ENCODE measurements around the gene NOS3. TPM values are rescaled to one million over a fixed set of nuclear protein-coding genes. Genes with fewer than 3 reads are reported as not detected.

The NOS3 gene
- total RNA-seq, 2 experiments from 2014 or later: 21.6 to 22.3 TPM

DNA sequence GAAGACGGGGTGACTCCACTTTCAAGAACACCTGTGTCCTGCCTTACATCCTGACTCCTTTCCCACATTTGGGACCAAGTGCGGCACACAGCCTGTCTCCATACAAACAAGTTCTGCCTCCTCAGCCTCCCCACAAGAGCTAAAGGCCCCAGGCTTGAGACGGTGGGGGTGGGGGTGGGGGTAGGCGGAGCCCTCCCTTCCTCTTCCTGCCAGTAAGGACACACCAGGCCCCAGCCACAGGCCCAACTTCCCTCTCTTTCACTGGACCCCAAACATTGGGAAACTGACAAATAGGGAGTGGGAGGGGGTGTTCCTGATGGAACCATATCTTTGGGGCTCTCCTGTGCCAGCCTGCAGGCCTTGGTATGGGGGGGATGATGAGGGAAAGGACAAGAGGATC is 62.3 kb downstream of the NOS3 start:
- H3K36me3 Mint-ChIP-seq (ENCODE audit: low read depth): peaks cover 4% of the 10 kb centered on the region
- no peak overlapping the region for H3K27ac Mint-ChIP-seq
- ChIA-PET CTCF (interaction anchor here (0.7 to 1.1 kb wide), 3 partner anchors 16 to 28 kb away, joined by 3 to 4 read pairs (median 3); partner anchors contain the start of genes ABCB8 and FASTK), POLR2A (no interaction called here)
- H3K4me1 Mint-ChIP-seq: peaks cover 32% of the 10 kb centered on the region
- H3K4me3 Mint-ChIP-seq: no peak overlapping the region
- no peak for DNase-seq
- peaks cover 8% of the 10 kb centered on the region for H3K27me3 Mint-ChIP-seq
- no peaks in the 10 kb centered on the region for H3K9me3 Mint-ChIP-seq

DNA sequence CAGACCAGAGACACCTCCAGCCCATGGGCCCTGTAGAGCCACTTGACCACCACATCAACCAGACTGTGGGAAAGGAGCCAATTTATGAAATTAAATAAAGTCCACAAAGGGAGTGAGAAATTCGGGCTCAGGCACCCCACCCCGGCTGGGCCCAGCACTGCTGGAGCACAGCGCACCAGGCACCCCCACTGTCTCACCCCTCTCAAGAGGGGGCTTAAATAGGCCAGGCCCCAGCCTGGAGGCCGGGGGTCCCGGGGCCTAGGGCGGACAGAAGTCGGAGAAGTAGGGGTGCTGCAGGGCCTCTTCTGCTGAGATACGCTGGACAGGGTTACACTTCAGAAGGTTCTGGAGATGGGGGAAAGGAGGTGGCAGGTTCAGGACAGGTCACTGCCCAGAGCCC is 62.9 kb downstream of the NOS3 start:
- peaks cover 8% of the 10 kb centered on the region for H3K27me3 Mint-ChIP-seq
- no peak for DNase-seq
- peaks cover 4% of the 10 kb centered on the region for H3K36me3 Mint-ChIP-seq (ENCODE audit: low read depth)
- no peaks in the 10 kb centered on the region for H3K9me3 Mint-ChIP-seq
- no peak overlapping the region for H3K27ac Mint-ChIP-seq
- H3K4me3 Mint-ChIP-seq: no peak overlapping the region
- ChIA-PET CTCF (no interaction called here), POLR2A (no interaction called here)
- peaks cover 37% of the 10 kb centered on the region for H3K4me1 Mint-ChIP-seq

DNA sequence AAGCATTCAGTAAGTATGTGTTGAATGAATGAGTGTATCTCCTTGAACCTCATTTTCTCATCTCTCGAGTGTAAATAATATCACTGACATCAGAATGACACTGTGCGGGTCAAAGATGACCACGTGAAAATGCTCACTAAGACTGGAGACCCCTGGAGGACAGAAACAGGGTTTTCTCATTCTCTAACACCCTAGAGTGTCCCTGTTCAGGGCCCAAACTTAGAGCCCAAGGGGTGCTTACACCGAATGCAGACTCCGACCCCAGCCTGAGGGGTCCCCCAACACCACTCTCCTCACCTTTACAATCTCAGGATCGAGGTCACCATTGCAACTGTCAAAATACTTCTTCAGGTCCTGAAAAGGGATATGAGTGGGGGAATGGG is 65.5 kb downstream of the NOS3 start:
- POLR2A ChIA-PET: no interaction called here
- H3K27me3 Mint-ChIP-seq: no peaks in the 10 kb centered on the region
- no peak overlapping the region for H3K27ac Mint-ChIP-seq
- no peaks in the 10 kb centered on the region for H3K9me3 Mint-ChIP-seq
- peaks cover 46% of the 10 kb centered on the region for H3K4me1 Mint-ChIP-seq
- H3K36me3 Mint-ChIP-seq (ENCODE audit: low read depth): peaks cover 4% of the 10 kb centered on the region
- CTCF ChIA-PET: interaction anchor here (1.2 kb wide), 1 partner anchor 28 kb away, joined by 4 read pairs; the partner anchor contains the start of gene ABCB8
- no peak for DNase-seq
- peak overlapping the region; percentile 91 for H3K4me3 Mint-ChIP-seq

DNA sequence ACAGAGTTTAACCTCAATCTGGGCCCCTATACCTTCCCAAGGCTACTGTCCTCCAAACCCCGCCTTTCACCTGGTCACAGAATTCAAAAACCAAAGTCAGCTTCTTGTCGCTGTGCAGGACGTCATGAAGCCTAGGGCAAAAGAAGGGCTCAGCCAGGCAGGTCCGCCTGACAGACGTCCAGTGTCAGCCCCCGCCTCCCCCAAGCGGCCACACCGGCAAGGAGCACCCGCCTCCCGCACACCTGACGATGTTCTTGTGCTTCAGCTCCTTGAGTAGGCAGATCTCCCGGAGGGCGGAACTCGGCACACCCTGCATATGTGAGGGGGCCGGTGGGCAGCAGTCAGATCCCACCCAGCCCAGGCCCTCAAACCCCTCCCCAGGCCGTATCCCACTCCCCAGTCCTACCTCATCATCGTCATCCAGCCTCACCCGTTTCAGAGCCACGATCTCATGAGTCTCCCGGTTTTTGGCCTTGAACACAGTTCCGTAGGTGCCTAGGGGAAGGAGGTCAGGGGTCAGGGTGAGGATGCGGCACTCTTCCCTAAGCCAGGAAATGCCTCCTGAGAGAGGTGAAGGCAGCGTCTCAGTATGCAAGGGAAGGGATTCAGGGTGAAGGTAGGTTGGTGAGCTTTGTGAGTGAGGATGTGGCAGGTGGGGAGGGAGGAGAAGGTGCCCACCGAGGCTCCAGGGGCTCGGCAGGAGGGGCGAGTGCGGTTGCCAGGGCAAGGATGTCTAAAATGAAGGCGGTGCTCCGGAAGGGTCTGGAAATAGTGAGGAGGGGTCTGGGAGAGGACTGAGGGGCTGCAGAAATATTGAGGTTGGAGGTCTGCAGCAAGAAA is 66.1 kb downstream of the NOS3 start:
- Mint-ChIP-seq H3K27me3 (no peaks in the 10 kb centered on the region), H3K36me3 (ENCODE audit: low read depth) (peaks cover 4% of the 10 kb centered on the region), H3K27ac (peak overlapping the region; percentile 42), H3K9me3 (no peaks in the 10 kb centered on the region), H3K4me1 (peaks cover 53% of the 10 kb centered on the region), H3K4me3 (peak overlapping the region; percentile 91)
- POLR2A ChIA-PET: no interaction called here
- CTCF ChIA-PET: interaction anchor here (1.1 kb wide), 1 partner anchor 28 kb away, joined by 4 read pairs; the partner anchor contains the start of gene ABCB8
- no peak for DNase-seq

DNA sequence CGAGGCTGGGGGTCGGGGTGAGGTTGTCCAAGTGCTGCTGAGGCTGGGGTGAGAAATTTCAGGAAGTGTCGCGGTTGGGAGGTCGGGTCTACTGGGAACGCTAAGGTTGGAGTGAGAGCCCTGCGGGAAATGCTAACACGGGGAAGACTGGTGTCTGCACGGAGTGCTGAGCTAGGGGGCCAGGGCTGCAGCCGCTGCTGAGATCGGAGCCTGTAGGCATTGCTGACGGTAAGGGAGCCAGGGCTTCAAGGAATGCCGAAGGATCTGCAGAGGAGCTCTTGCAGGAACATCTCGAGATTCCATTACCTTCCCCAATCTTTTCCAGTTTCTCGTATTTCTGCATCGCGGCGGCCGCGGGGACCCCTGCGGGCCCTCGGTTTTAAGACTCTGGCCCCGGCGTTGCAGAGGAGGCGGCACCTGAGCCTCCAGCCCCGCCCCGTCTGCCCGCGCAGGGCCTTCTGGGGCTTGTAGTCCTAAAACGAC is 66.7 kb downstream of the NOS3 start, which contains the start of gene CDK5:
TSS of gene CDK5 (minus strand) at position 392 of the 483 bp plus-strand sequence. CDS start at position 343, 49 bp downstream.
- peak within 1 kb of the TSS; percentile 91 for H3K4me3 Mint-ChIP-seq
- H3K36me3 Mint-ChIP-seq (ENCODE audit: low read depth): peaks cover 3% of the 10 kb centered on the region
- POLR2A ChIA-PET: no interaction called here
- H3K4me1 Mint-ChIP-seq: peaks cover 53% of the 10 kb centered on the region
- H3K9me3 Mint-ChIP-seq: no peaks in the 10 kb centered on the region
- H3K27me3 Mint-ChIP-seq: no peaks in the 10 kb centered on the region
- H3K27ac Mint-ChIP-seq: peak within 1 kb of the TSS; percentile 95
- CTCF ChIA-PET: interaction anchor here (1.1 kb wide), 1 partner anchor 29 kb away, joined by 4 read pairs; the partner anchor contains the start of gene ABCB8
- no peak for DNase-seq

DNA sequence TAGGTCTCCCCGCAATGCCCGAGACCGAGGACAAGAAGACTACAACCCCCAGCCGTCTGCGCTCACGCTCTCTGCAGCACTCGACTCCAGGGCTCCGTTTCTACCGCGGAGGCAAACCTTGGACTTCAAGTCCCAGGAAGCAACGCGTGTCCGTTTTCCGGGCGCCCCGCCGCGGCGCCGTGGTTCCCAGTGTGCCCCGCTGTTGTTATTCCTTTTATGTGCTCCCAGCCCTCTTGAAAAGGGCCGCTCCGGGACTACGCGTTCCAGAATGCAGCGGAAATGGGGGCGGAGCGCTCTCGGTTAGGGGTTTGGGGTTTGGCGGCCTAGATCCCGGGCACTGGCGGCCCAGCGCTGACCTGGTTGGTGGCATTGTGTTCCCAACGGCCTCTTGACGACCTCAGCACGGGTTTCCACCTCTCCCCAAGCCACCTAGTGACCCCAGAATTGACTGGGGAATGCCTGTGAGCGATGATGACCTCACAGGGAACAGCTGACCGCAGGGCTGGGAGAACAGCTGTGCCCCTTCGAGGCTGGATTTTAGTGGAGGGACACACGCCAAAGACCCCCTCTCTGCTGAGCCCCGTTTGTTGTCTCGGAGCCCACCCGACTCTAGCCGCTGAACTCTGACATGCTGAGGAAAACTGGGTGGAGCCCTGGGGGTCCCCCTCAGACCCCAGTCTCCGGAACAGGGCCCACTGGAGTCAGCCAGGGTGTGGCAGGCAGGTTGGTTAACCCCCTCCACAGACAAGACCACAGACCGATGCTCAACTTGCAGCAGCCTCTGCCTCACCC is 67.4 kb downstream of the NOS3 start:
- Mint-ChIP-seq H3K27me3 (no peaks in the 10 kb centered on the region), H3K4me1 (peaks cover 47% of the 10 kb centered on the region), H3K36me3 (ENCODE audit: low read depth) (peaks cover 2% of the 10 kb centered on the region), H3K9me3 (no peaks in the 10 kb centered on the region), H3K4me3 (peak overlapping the region; percentile 91), H3K27ac (peak overlapping the region; percentile 95)
- ChIA-PET CTCF (interaction anchor here (0.8 to 1.7 kb wide), 8 partner anchors 9 to 44 kb away, joined by 3 to 6 read pairs (median 4); partner anchors contain the start of genes ABCB8 and FASTK), POLR2A (no interaction called here)
- DNase-seq: peak; percentile 99

DNA sequence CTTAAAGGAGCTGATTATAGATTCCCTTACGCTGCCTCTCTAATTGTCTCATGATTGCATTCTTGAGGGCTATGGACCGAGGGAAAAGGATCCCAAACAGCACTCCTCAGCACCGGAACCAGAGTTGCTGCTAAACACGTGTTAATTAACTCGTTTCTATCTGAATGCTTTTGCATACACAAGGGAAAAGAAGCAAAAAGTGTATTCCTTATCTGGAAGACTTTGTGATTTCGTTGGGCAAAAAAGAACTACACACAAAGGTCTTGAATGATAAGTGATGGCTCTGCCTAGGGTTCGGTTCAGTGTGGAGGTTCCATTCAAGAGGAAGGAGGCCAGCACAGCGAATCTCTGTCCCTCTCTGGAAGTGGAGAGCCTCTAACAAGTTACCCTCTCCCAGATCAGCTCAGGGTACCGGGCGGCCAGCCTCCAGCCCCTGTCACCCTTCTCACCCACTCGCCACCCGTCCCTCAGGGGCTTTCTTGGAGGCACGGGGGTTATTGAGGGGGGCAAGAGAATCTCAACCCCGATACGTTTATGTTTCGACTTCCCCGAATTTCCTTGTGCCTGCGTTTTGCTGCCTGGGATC is 68.1 kb downstream of the NOS3 start:
- ChIA-PET CTCF (interaction anchor here (0.8 to 1.7 kb wide), 7 partner anchors 8 to 45 kb away, joined by 3 to 6 read pairs (median 4); partner anchors contain the start of genes ABCB8 and FASTK), POLR2A (no interaction called here)
- Mint-ChIP-seq H3K27me3 (no peaks in the 10 kb centered on the region), H3K9me3 (no peaks in the 10 kb centered on the region), H3K36me3 (ENCODE audit: low read depth) (peaks cover 5% of the 10 kb centered on the region), H3K4me1 (peaks cover 42% of the 10 kb centered on the region), H3K27ac (peak overlapping the region; percentile 95), H3K4me3 (peak overlapping the region; percentile 91)
- no peak for DNase-seq

DNA sequence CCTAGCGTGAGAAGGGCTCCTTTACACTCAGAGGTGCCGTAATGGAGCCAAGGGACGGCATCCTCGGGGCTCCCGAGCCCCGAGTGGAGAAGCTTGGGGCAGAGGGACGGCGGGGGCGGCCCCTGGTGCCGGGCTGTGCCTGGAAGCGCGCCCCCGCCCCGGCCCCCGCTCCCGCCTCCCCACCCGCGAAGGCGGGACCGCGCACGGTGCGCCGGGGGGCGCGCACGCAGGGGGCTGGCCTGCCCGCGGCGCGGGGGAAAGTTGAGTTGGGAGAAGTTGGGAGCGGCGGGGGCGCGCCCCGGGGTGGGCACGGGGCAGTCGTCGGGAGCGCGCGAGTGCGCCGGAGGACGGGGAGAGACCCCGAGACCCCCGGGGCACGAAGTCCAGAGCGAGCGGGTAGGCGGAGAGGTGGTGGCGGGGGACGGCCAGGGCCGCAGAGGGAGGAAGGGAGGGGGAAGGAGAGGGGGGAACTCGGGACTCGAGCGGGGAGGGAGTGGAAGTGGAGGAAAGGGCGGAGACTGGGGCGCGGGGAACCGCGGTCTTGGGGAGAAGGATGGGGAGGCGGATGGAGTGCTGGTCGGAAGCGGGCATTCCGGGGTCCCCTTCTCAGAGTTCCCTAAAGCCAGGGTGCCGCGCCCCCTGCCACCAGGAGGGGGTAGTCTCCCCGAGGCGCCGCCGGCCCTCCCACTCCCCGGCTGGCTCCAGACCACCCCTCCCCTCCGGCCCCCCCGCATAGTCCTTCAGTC is 68.7 kb downstream of the NOS3 start, which contains the start of gene SLC4A2:
TSS of gene SLC4A2 (plus strand) at position 223 of the 746 bp plus-strand sequence. CDS start 2,399 bp downstream, outside the sequence.
- ChIA-PET CTCF (interaction anchor here (1.0 to 2.0 kb wide), 7 partner anchors 18 to 45 kb away, joined by 3 to 9 read pairs (median 5); partner anchors contain the start of gene FASTK), POLR2A (no interaction called here)
- no peaks in the 10 kb centered on the region for H3K27me3 Mint-ChIP-seq
- peak; percentile 64 for DNase-seq
- peaks cover 5% of the 10 kb centered on the region for H3K36me3 Mint-ChIP-seq (ENCODE audit: low read depth)
- peak within 1 kb of the TSS; percentile 91 for H3K4me3 Mint-ChIP-seq
- no peaks in the 10 kb centered on the region for H3K9me3 Mint-ChIP-seq
- peak within 1 kb of the TSS; percentile 95 for H3K27ac Mint-ChIP-seq
- peaks cover 40% of the 10 kb centered on the region for H3K4me1 Mint-ChIP-seq

DNA sequence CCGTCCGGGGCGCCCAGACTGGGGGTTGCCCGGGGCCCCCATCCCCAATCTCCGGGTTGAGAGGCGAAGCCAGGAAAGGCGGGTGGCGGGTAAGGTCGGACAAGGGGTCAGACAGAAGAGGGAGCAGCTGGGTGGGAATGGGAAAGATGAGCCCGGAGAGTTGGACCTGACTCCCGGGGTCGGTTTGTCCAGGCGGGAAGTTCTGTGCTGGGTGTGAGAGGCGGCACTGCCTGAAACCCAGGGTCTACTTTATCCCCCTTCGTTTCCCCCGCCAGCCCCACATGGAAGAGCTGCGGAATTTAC is 69.2 kb downstream of the NOS3 start:
- Mint-ChIP-seq H3K27ac (peak overlapping the region; percentile 74), H3K4me3 (peak overlapping the region; percentile 91), H3K27me3 (no peaks in the 10 kb centered on the region), H3K9me3 (no peaks in the 10 kb centered on the region), H3K4me1 (peaks cover 37% of the 10 kb centered on the region), H3K36me3 (ENCODE audit: low read depth) (peaks cover 6% of the 10 kb centered on the region)
- ChIA-PET POLR2A (no interaction called here), CTCF (interaction anchor here (0.7 to 2.0 kb wide), 5 partner anchors 13 to 41 kb away, joined by 3 to 9 read pairs (median 4); partner anchors contain the start of gene FASTK)
- no peak for DNase-seq

DNA sequence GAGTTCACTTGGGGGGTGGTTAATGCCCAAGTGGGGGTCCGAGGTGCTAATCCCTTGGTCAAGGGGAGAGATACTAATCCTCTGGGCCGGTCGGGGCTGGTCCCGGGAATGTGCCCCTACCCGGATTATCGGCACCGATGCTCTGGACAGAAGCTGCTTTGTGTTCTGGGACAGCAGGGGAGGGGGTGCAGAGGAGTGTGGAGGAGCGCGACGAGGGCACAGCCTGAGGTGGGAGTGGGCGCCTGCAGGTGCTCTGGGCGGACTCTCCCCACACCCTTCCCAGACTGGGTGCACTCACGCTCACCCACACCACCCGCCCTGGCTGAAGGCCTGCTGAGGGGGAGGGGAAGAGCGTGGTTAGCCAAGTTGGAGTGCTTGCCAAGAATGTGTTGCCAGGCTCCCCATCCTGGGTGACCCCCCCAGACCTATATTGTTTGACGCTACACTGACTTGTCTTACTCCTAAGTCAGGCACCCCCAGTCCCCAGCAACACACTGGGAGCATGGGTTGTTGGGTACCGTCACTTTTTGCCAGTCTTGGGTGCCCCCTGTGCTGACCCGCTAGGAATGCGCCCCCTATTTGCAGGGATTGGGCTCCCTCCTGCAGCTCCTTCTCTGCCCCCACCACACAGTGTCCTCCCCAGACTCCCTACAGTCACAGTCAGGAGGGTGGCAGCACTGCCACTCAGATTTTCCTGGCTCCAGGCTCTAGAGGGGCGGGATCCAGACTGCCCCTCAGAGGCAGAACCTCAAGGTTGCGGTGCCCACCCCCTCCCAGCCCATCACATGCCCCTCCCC is 69.8 kb downstream of the NOS3 start:
- H3K27me3 Mint-ChIP-seq: no peaks in the 10 kb centered on the region
- POLR2A ChIA-PET: no interaction called here

More for the DNA sequence above, 69.8 kb downstream of the NOS3 start:
- CTCF ChIA-PET: interaction anchor here (0.7 to 2.0 kb wide), 6 partner anchors 13 to 42 kb away, joined by 3 to 9 read pairs (median 4); partner anchors contain the start of gene FASTK
- H3K4me1 Mint-ChIP-seq: peaks cover 37% of the 10 kb centered on the region
- no peak for DNase-seq
- peaks cover 11% of the 10 kb centered on the region for H3K36me3 Mint-ChIP-seq (ENCODE audit: low read depth)
- H3K27ac Mint-ChIP-seq: peak overlapping the region; percentile 74
- no peaks in the 10 kb centered on the region for H3K9me3 Mint-ChIP-seq
- peak overlapping the region; percentile 91 for H3K4me3 Mint-ChIP-seq
